Endothelial cell of umbilical vein (primary cell): Measurements from ENCODE around the gene CASKIN2. TPM values are rescaled to one million over a fixed set of nuclear protein-coding genes. Genes with fewer than 3 reads are reported as not detected.
"Not testable (repeated sequence)": the region's sequence is repeated elsewhere in the genome, so short reads cannot be mapped to it uniquely, and the experiment has no call there.

ENCODE experiments used
- BruUV-seq: library from RNA; stranded (reverse); fragments of 400-500 nt; replicated peaks from 2 replicates; lab custom pipeline; 2021; lab: Mats Ljungman, UMichigan
- CTCF ChIA-PET: fragments of 300-600, 350-600 bp; sonication (Branson Sonifier 250); formaldehyde crosslinking; loops from one replicate; lab custom pipeline; 2021; ENCODE audit warnings: antibody characterized with exemption, inconsistent platforms; lab: Charles Lee
- POLR2A ChIA-PET: fragments of 300-600, 350-600 bp; sonication (Branson Sonifier 250); formaldehyde crosslinking; loops from one replicate; lab custom pipeline; 2021; ENCODE audit warnings: antibody characterized with exemption, inconsistent platforms; lab: Charles Lee
- DNase-seq: peaks from one replicate; pipeline ENCODE4 v3.0.0-alpha.2; 2011; ENCODE audit warnings: low read depth, low spot score
- FAIRE-seq: peaks from 2 replicates; lab custom pipeline; 2011; peaks lifted over from hg19 to GRCh38; lab: Jason Lieb, UNC
- H2AFZ ChIP-seq: 2 replicates; pipeline ENCODE4 v1.6.0; 2012; ENCODE audit warnings: low read depth, low read length, control low read depth, inconsistent platforms
- H3K27ac ChIP-seq: 2 replicates; pipeline ENCODE4 v1.5.1; 2011; ENCODE audit warnings: low read depth, mild to moderate bottlenecking, control low read depth, low read length, moderate library complexity; ENCODE audit not compliant: insufficient read depth
- H3K27me3 ChIP-seq, 2 experiments: 2 replicates each; pipeline versions ENCODE4 v1.6.0 to v1.6.1; 2011; ENCODE audit warnings: low read length in 2 of 2, mixed read lengths in 1 of 2; ENCODE audit not compliant: control insufficient read depth in 2 of 2, insufficient read depth in 2 of 2
- H3K36me3 ChIP-seq, 2 experiments: 2 replicates in 1 of 2; 3 replicates in 1 of 2; pipeline ENCODE4 v1.5.1; 2011; ENCODE audit warnings: low read length in 2 of 2, mild to moderate bottlenecking in 1 of 2, moderate library complexity in 1 of 2; ENCODE audit not compliant: control insufficient read depth in 2 of 2, insufficient read depth in 2 of 2; ENCODE audit errors: extremely low read depth in 1 of 2
- H3K4me1 ChIP-seq: 3 replicates; pipeline ENCODE4 v1.5.1; 2011; ENCODE audit warnings: mild to moderate bottlenecking, low read length; ENCODE audit not compliant: control insufficient read depth, insufficient read depth; ENCODE audit errors: extremely low read depth
- H3K4me2 ChIP-seq: 2 replicates; pipeline ENCODE4 v1.6.1; 2011; ENCODE audit warnings: low read length, control low read depth, mixed read lengths; ENCODE audit not compliant: insufficient read depth
- H3K4me3 ChIP-seq, 3 experiments: fragments of 200-600 bp in 1 of 3; sonication (generic), shearing (Covaris generic) in 1 of 3; replicated peaks in 1 of 3; 2 replicates each; pipeline ENCODE4 v1.5.1; 2011 to 2016; ENCODE audit warnings: control low read depth in 3 of 3, low read length in 3 of 3, mild to moderate bottlenecking in 2 of 3, inconsistent platforms in 1 of 3, low read depth in 1 of 3, moderate library complexity in 1 of 3; ENCODE audit not compliant: insufficient read depth in 1 of 3
- H3K79me2 ChIP-seq: 2 replicates; pipeline ENCODE4 v1.6.0; 2012; ENCODE audit warnings: low read length, inconsistent platforms; ENCODE audit not compliant: control insufficient read depth, insufficient read depth
- H3K9ac ChIP-seq: replicated peaks from 2 replicates; pipeline ENCODE3; 2011; ENCODE audit warnings: low read length, control low read depth; ENCODE audit not compliant: insufficient read depth; ENCODE audit errors: extremely low read depth
- H3K9me1 ChIP-seq: replicated peaks from 3 replicates; pipeline ENCODE4 v1.6.0; 2011; ENCODE audit warnings: mild to moderate bottlenecking, low read length; ENCODE audit not compliant: control insufficient read depth, insufficient read depth; ENCODE audit errors: extremely low read depth
- H3K9me3 ChIP-seq: replicated peaks from 2 replicates; pipeline ENCODE4 v1.5.1; 2012; ENCODE audit warnings: low read length, inconsistent platforms; ENCODE audit not compliant: control insufficient read depth, insufficient read depth
- H4K20me1 ChIP-seq: replicated peaks from 2 replicates; pipeline ENCODE3; 2011; ENCODE audit warnings: mild to moderate bottlenecking, low read length; ENCODE audit not compliant: control insufficient read depth, insufficient read depth; ENCODE audit errors: extremely low read depth
- EZH2 ChIP-seq: IDR thresholded peaks from 2 replicates; pipeline ENCODE4 v1.6.1; 2012; ENCODE audit warnings: borderline replicate concordance, low read depth, mild to moderate bottlenecking, moderate library complexity, low read length, inconsistent platforms; ENCODE audit not compliant: severe bottlenecking
- FOS ChIP-seq: IDR thresholded peaks from 2 replicates; pipeline ENCODE4 v1.6.1; 2011; ENCODE audit warnings: mild to moderate bottlenecking, low read length, moderate library complexity, borderline replicate concordance; ENCODE audit not compliant: insufficient read depth
- JUN ChIP-seq: IDR thresholded peaks from 2 replicates; pipeline ENCODE4 v1.6.1; 2011; ENCODE audit warnings: borderline replicate concordance, low read depth; ENCODE audit not compliant: insufficient read length, insufficient read depth
- MYC ChIP-seq: IDR thresholded peaks from one replicate; pipeline ENCODE4 v1.6.1; 2011; ENCODE audit warnings: mild to moderate bottlenecking, low read depth, low read length
- POLR2A ChIP-seq: IDR thresholded peaks from 2 replicates; pipeline ENCODE4 v1.6.1; 2012; ENCODE audit warnings: low read depth, mild to moderate bottlenecking, control low read depth, low read length
- dilution Hi-C: fragments of 300-500 bp; cut with MboI; formaldehyde crosslinking; loops from one replicate; pipeline ENCODE4 v1.15.0; 2019; ENCODE audit warnings: low sequenced_read_pairs; ENCODE audit not compliant: extremely low pct_ligation_motif_present
- intact Hi-C: fragments of 100-400 bp; cut with micrococcal nuclease; formaldehyde crosslinking; loops from one replicate; pipeline ENCODE4 v1.10.0; 2022
- polyA plus RNA-seq, 4 experiments: library from polyadenylated mRNA; depleted of rRNA in 3 of 4; stranded (reverse) in 3 of 4; unstranded in 1 of 4; fragments of >200 nt; gene quantifications; 2 replicates each; pipeline versions ENCODE4 v1.2.1 to v1.2.3, GENCODE V29; 2011 to 2012; ENCODE audit warnings: missing spikeins in 1 of 4
- total RNA-seq: library from RNA; stranded (reverse); gene quantifications from 2 replicates; pipeline ENCODE4 v1.2.3, GENCODE V29; 2021
- TF ChIP-seq, protein P1 (sequence below): IDR thresholded peaks from 2 replicates; pipeline ENCODE4 v1.6.1; 2011; ENCODE audit not compliant: insufficient read depth, insufficient read length
- TF ChIP-seq, protein P2 (sequence below), 2 donors: IDR thresholded peaks; 1 replicate in 1 of 2; 2 replicates in 1 of 2; pipeline ENCODE4 v1.5.1; 2011; ENCODE audit warnings: low read length in 2 of 2, mild to moderate bottlenecking in 2 of 2, moderate library complexity in 2 of 2, control low read depth in 1 of 2, inconsistent platforms in 1 of 2, low read depth in 1 of 2; ENCODE audit not compliant: insufficient read depth in 1 of 2; ENCODE audit errors: extremely low read depth in 1 of 2

The CASKIN2 gene
- total and polyA plus RNA-seq, 2 donors (not counting 3 experiments of a cell fraction or from before 2014, with no cell fraction given): 13.0 to 37.6 TPM

DNA sequence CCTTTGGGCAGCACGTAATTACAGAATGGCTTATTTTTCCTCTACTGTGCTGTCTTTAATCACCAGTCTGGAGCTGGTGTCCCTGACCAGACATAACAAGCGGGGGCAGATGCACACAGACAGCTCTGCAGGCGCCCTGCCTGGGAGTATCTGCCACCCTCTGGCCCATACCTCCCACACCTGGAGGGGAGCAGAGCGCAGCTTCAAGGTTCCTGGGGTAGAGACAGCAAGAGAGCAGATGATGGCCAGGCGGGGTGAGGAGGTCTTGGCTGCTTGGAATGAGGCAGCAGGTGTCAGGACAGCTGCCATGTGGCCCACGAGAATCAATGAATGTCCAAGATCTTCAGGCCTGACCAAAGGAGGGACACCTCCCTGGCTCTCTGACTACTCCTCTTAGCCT, 35.1 kb downstream of the CASKIN2 start:
- no peaks in the 10 kb centered on the region for H3K9me1 ChIP-seq
- POLR2A ChIA-PET: no interaction called here
- CTCF ChIA-PET: interaction anchor here (1.7 to 2.2 kb wide), 2 partner anchors 36 to 58 kb away, joined by 4 to 5 read pairs; partner anchors contain the start of gene TSEN54
- no peak overlapping the region for H3K4me2 ChIP-seq
- no peaks in the 10 kb centered on the region for H3K9me3 ChIP-seq
- H3K27me3 ChIP-seq: no peaks in the 10 kb centered on the region
- H3K4me1 ChIP-seq: peaks cover 11% of the 10 kb centered on the region
- BruUV-seq: no TSS peak
- dilution Hi-C loops: no loop called here
- no peak overlapping the region for H3K27ac ChIP-seq
- no peak for TF ChIP-seq POLR2A
- DNase-seq (no peak), FAIRE-seq (no peak)
- H3K36me3 ChIP-seq: no peaks in the 10 kb centered on the region
- intact Hi-C loops: no loop called here
- H4K20me1 ChIP-seq: no peaks in the 10 kb centered on the region
- no peak overlapping the region for H3K9ac ChIP-seq
- no peaks in the 10 kb centered on the region for H3K79me2 ChIP-seq
- H3K4me3 ChIP-seq: no peak overlapping the region
- H2AFZ ChIP-seq: no peak overlapping the region

DNA sequence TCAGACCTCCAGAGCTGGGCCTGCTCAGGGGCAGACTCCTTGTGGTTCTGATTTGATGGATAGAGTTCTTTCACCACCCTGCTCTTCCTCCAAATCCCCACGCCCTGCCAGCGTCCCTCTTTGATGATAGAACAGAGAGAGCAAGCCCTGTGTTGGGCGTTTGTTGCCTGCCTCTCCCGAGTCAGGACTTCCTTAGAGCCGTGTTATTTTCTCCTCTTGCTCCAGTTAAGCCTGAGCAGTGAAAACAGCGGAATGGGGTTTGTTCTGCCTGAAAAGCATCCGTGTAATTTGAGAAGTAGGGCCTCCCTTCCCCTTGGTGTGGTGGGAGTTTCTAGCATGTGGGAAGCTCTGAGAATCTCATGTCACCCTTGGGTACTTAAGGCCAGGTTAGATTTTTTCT, 36.8 kb downstream of the CASKIN2 start:
- Histone ChIP-seq H4K20me1 (no peaks in the 10 kb centered on the region), H3K27me3 (no peaks in the 10 kb centered on the region), H3K4me3 (no peak overlapping the region), H3K27ac (no peak overlapping the region), H3K4me1 (peaks cover 11% of the 10 kb centered on the region), H3K79me2 (no peaks in the 10 kb centered on the region), H3K36me3 (peaks cover 0 to 2% of the 10 kb centered on the region in 2 experiments), H3K4me2 (no peak overlapping the region), H3K9ac (no peak overlapping the region), H3K9me3 (no peaks in the 10 kb centered on the region), H3K9me1 (no peaks in the 10 kb centered on the region), H2AFZ (no peak overlapping the region)
- dilution Hi-C loops (no loop called here), intact Hi-C loops (no loop called here)
- POLR2A ChIA-PET: no interaction called here
- no peak for DNase-seq
- CTCF ChIA-PET: interaction anchor here (1.3 kb wide), 1 partner anchor 8 kb away, joined by 3 read pairs; no protein-coding TSS in a partner anchor
- FAIRE-seq: no peak
- no TSS peak for BruUV-seq
- no peak for TF ChIP-seq FOS
- TF ChIP-seq POLR2A: no peak
- TF ChIP-seq JUN: no peak
- no peak for TF ChIP-seq MYC
- TF ChIP-seq, protein P1, sequence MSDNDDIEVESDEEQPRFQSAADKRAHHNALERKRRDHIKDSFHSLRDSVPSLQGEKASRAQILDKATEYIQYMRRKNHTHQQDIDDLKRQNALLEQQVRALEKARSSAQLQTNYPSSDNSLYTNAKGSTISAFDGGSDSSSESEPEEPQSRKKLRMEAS: no peak
- TF ChIP-seq, protein P2, sequence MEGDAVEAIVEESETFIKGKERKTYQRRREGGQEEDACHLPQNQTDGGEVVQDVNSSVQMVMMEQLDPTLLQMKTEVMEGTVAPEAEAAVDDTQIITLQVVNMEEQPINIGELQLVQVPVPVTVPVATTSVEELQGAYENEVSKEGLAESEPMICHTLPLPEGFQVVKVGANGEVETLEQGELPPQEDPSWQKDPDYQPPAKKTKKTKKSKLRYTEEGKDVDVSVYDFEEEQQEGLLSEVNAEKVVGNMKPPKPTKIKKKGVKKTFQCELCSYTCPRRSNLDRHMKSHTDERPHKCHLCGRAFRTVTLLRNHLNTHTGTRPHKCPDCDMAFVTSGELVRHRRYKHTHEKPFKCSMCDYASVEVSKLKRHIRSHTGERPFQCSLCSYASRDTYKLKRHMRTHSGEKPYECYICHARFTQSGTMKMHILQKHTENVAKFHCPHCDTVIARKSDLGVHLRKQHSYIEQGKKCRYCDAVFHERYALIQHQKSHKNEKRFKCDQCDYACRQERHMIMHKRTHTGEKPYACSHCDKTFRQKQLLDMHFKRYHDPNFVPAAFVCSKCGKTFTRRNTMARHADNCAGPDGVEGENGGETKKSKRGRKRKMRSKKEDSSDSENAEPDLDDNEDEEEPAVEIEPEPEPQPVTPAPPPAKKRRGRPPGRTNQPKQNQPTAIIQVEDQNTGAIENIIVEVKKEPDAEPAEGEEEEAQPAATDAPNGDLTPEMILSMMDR (IDR thresholded peaks at IDR 0.05; ENCODE audit: extremely low read depth in 1 of 2, insufficient read depth in 1 of 2, low read depth in 1 of 2, low read length in 2 of 2): no peak
- TF ChIP-seq EZH2: no peak

DNA sequence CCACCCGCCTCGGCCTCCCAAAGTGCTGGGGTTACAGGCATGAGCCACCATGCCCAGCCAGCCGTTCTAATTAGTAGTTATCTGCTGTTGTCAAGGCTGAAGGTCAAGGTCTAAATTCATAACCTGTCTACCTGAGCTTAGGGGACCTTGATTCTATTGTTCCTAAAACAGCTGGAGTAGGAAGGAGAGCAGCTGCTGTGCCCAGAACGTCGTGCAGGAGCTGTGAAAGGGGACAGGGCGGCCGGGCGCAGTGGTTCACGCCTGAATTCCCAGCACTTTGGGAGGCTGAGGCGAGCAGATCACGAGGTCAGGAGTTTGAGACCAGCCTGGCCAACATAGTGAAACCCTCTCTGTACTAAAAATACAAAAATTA, 37.9 kb downstream of the CASKIN2 start:
- ChIA-PET CTCF (interaction anchor here (1.1 to 1.3 kb wide), 2 partner anchors 9 to 15 kb away, joined by 3 to 4 read pairs; no protein-coding TSS in a partner anchor), POLR2A (interaction anchor here (0.7 kb wide), 1 partner anchor 318 kb away, joined by 7 read pairs; no protein-coding TSS in a partner anchor)
- intact Hi-C loops: loop anchor here (2.0 kb wide), 1 partner anchor 51 kb away; no protein-coding TSS in a partner anchor
- dilution Hi-C loops, H3K4me3 ChIP-seq, H3K9ac ChIP-seq, H3K27me3 ChIP-seq, H3K4me2 ChIP-seq, H3K9me1 ChIP-seq, H2AFZ ChIP-seq, H4K20me1 ChIP-seq, DNase-seq, FAIRE-seq, BruUV-seq, H3K9me3 ChIP-seq, H3K36me3 ChIP-seq, H3K79me2 ChIP-seq, H3K27ac ChIP-seq: not testable (repeated sequence)
- H3K4me1 ChIP-seq: peaks cover 11% of the 10 kb centered on the region
